ENCODE measurements around the gene ATAD3C.

GRCh38 chr1:1399872-1400575, 49.5 kb upstream of the ATAD3C start:
- TF ChIP-seq ZNF114 (tag by site-specific recombination; IDR thresholded peaks at IDR 0.05), result no peak
- TF ChIP-seq, protein P1, sequence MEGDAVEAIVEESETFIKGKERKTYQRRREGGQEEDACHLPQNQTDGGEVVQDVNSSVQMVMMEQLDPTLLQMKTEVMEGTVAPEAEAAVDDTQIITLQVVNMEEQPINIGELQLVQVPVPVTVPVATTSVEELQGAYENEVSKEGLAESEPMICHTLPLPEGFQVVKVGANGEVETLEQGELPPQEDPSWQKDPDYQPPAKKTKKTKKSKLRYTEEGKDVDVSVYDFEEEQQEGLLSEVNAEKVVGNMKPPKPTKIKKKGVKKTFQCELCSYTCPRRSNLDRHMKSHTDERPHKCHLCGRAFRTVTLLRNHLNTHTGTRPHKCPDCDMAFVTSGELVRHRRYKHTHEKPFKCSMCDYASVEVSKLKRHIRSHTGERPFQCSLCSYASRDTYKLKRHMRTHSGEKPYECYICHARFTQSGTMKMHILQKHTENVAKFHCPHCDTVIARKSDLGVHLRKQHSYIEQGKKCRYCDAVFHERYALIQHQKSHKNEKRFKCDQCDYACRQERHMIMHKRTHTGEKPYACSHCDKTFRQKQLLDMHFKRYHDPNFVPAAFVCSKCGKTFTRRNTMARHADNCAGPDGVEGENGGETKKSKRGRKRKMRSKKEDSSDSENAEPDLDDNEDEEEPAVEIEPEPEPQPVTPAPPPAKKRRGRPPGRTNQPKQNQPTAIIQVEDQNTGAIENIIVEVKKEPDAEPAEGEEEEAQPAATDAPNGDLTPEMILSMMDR (tag by site-specific recombination; IDR thresholded peaks at IDR 0.05), result no peak
- no peak for TF ChIP-seq KLF9 (tag by site-specific recombination; IDR thresholded peaks at IDR 0.05; ENCODE audit: low read depth)

All from HEK293 (cell line).